ENCODE results near the gene SH3BP4. TPM values are rescaled to one million over a fixed set of nuclear protein-coding genes. Genes with fewer than 3 reads are reported as not detected.

SH3BP4 gene
- total and polyA plus RNA-seq, 2 of the 13 experiments (the other 11 are each of a cell fraction or from before 2014, with no cell fraction given) = 34.6 to 99.1 TPM

DNA sequence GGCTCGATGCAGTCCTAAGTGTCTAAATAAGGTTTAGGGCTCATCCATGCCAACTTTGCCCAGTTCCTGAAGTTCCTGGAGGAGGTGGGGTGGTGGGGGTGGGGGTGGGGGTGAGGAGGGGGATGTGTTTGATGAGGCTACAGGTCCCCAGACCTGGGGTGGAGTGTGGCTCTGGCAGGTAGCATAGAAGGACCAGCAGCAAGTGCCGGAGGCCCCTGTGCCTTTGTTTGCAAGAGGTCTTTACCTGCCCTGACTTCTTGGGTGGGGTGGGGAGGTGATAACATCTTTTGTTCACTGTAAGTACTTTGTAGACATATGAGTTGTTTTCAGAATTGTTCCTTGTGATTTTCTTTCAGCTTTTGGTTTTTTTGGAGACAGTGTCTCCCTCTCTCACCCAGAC is 10.0 kb downstream of the SH3BP4 start:
- intact Hi-C loops (cut with micrococcal nuclease; ENCODE audit: unreplicated experiment) = no loop called here

DNA sequence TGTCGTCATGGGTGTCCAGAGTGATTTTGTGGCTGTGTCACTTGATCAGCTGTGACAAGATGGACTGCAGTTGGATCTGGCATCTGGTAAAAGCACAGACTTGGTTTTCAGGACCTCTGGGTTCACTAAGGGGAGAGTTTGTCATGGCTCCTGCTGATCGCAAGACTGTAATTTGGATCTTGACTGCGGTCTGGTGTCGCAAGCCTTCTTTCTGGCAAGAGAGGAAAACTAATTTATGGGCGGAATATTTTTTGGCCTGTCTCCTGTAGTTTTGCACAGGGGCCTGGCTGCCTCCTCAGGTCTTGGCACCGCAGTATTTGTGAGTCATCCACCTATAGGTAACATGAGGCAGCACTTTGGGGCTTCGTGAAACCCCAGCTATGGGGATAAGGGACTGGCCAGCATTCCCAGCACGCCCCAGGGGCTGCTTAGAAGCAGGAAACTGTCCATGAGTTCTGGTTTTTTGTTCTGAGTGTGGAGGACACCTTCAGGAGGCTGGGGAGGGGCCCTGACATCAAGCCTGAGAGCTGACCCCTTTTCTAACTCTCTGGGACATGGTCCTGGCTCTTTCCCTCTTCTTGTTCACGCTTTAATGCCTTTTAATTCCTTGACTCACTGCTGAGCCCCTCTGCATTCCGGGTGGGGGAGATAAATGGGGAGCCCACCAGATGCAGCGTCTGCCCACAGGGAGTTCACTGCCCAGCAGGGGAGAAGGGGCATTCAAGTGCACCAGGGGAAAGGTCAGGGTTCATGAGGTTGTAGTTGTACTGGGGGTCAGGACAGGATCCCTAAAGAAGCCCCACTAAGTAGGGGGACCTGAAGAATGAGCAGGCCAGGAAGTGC is 12.2 kb downstream of the SH3BP4 start:
- Histone ChIP-seq H3K9ac (ENCODE audit: insufficient read depth, low read depth, low read length) (no peak overlapping the region), H3K9me3 (ENCODE audit: low read length) (no peaks in the 10 kb centered on the region), H2AFZ (ENCODE audit: low read length) (no peak overlapping the region), H3K4me2 (ENCODE audit: low read depth, low read length) (0 out of 2 replicates have a peak overlapping the region, but pooled peaks have one; percentile 6), H3K4me3 (replicated peaks in 1 of 3; ENCODE audit: insufficient read depth in 1 of 3, low read depth in 2 of 3, low read length in 3 of 3) (no peak overlapping the region), H3K4me1 (ENCODE audit: insufficient read depth, low read length) (peaks cover 69% of the 10 kb centered on the region), H3K27ac (ENCODE audit: extremely low read length, insufficient read depth, low read length) (no peak overlapping the region), H3K79me2 (ENCODE audit: insufficient read depth, low read length) (peaks cover 100% of the 10 kb centered on the region), H3K27me3 (ENCODE audit: control insufficient read depth in 1 of 2, insufficient read depth in 2 of 2, low read length in 2 of 2) (no peaks in the 10 kb centered on the region), H4K20me1 (ENCODE audit: insufficient read depth, low read length) (peaks cover 97% of the 10 kb centered on the region), H3K36me3 (replicated peaks in 1 of 2; ENCODE audit: control insufficient read depth in 1 of 2, insufficient read depth in 2 of 2, low read length in 2 of 2) (peaks cover 2 to 39% of the 10 kb centered on the region in 2 experiments; a peak in 4 of 5 replicates)
- 92% methylated on average over 11 of the region's 11 CpGs for WGBS (ENCODE audit: low lambda C conversion rate)
- no peak for FAIRE-seq
- no peak for ATAC-seq
- intact Hi-C loops (cut with micrococcal nuclease; ENCODE audit: unreplicated experiment) (no loop called here), in situ Hi-C loops (cut with HindIII; ENCODE audit: extremely low pct_ligation_motif_present, low pct_unique_long_range_greater_than_20kb) (no loop called here)
- ChIA-PET CTCF (ENCODE audit: low intra/inter-chr PET ratio, low total read pairs) (no interaction called here), POLR2A (interaction anchor here (1.2 kb wide), 1 partner anchor 37 kb away, joined by 3 read pairs; no protein-coding TSS in a partner anchor)
- BruUV-seq (replicated peaks) = no TSS peak
- TF ChIP-seq ATAD3A (CRISPR knock-in tag; IDR thresholded peaks at IDR 0.05) (no peak), CREB1 (IDR thresholded peaks at IDR 0.05) (0 out of 2 replicates have a peak, but pooled peaks have one; percentile 14), CREB1 (CRISPR knock-in tag; IDR thresholded peaks at IDR 0.05) (no peak), ZNF546 (CRISPR knock-in tag; conservative IDR thresholded peaks at IDR 0.05) (0 out of 2 replicates have a peak, but pooled peaks have one; percentile 35), ZNF607 (CRISPR knock-in tag; IDR thresholded peaks at IDR 0.05; ENCODE audit: borderline replicate concordance) (no peak), ZNF350 (CRISPR knock-in tag; IDR thresholded peaks at IDR 0.05; ENCODE audit: borderline replicate concordance, low read depth) (0 out of 2 replicates have a peak, but pooled peaks have one; percentile 25)
- no peak for DNase-seq (ENCODE audit: low spot score)

More for the DNA sequence above, 10.0 kb downstream of the SH3BP4 start:
- ChIA-PET POLR2A (no interaction called here), CTCF (ENCODE audit: low intra/inter-chr PET ratio, low total read pairs) (no interaction called here)
- Histone ChIP-seq H2AFZ (ENCODE audit: low read length) (no peak overlapping the region), H3K4me2 (ENCODE audit: low read depth, low read length) (no peak overlapping the region), H3K4me1 (ENCODE audit: insufficient read depth, low read length) (peaks cover 84% of the 10 kb centered on the region), H3K36me3 (replicated peaks in 1 of 2; ENCODE audit: control insufficient read depth in 1 of 2, insufficient read depth in 2 of 2, low read length in 2 of 2) (peaks cover 0 to 34% of the 10 kb centered on the region in 2 experiments; a peak in 4 of 5 replicates), H3K79me2 (ENCODE audit: insufficient read depth, low read length) (peaks cover 100% of the 10 kb centered on the region), H3K9ac (ENCODE audit: insufficient read depth, low read depth, low read length) (no peak overlapping the region), H3K9me3 (ENCODE audit: low read length) (no peaks in the 10 kb centered on the region), H3K27me3 (ENCODE audit: control insufficient read depth in 1 of 2, insufficient read depth in 2 of 2, low read length in 2 of 2) (no peaks in the 10 kb centered on the region), H3K4me3 (replicated peaks in 1 of 3; ENCODE audit: insufficient read depth in 1 of 3, low read depth in 2 of 3, low read length in 3 of 3) (no peak overlapping the region), H3K27ac (ENCODE audit: extremely low read length, insufficient read depth, low read length) (no peak overlapping the region), H4K20me1 (ENCODE audit: insufficient read depth, low read length) (peaks cover 97% of the 10 kb centered on the region)
- 96% methylated on average over 2 of the region's 2 CpGs for WGBS (ENCODE audit: low lambda C conversion rate)
- BruUV-seq (replicated peaks) = no TSS peak
- ATAC-seq (no peak), FAIRE-seq (no peak), DNase-seq (ENCODE audit: low spot score) (no peak)
- in situ Hi-C loops (cut with HindIII; ENCODE audit: extremely low pct_ligation_motif_present, low pct_unique_long_range_greater_than_20kb) = no loop called here
- TF ChIP-seq TSC22D2 (CRISPR knock-in tag; IDR thresholded peaks at IDR 0.05; ENCODE audit: borderline replicate concordance) = no peak
- TF ChIP-seq ZNF136 (CRISPR knock-in tag; IDR thresholded peaks at IDR 0.05; ENCODE audit: low read depth) = no peak
- TF ChIP-seq ZNF543 (CRISPR knock-in tag; IDR thresholded peaks at IDR 0.05) = no peak
- TF ChIP-seq, protein P1, sequence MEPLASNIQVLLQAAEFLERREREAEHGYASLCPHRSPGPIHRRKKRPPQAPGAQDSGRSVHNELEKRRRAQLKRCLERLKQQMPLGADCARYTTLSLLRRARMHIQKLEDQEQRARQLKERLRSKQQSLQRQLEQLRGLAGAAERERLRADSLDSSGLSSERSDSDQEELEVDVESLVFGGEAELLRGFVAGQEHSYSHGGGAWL (CRISPR knock-in tag; IDR thresholded peaks at IDR 0.05) = no peak

Measured in HepG2 (cell line).